SK-N-SH treated with all-trans-retinoic acid at 6 μM for 48 hours (cell line): ENCODE measurements around the gene NALCN.
"Not testable (repeated sequence)": the region's sequence is repeated elsewhere in the genome, so short reads cannot be mapped to it uniquely, and the experiment has no call there.

Experiments used
- ATAC-seq: fragments of 200-7000 bp; cut with Tn5 transposase; 3 replicates; pipeline ENCODE4 v1.9.1; 2020; ENCODE audit warnings: mild to moderate bottlenecking, moderate library complexity
- ARNTL ChIP-seq: fragments of 450-650 bp; formaldehyde crosslinking; IDR thresholded peaks from 2 replicates; pipeline ENCODE4 v1.5.0; 2020; ENCODE audit warnings: low read depth, mild to moderate bottlenecking, moderate library complexity, borderline replicate concordance
- BACH2 ChIP-seq: fragments of 250-450 bp; sonication (Bioruptor Pico); IDR thresholded peaks from 2 replicates; pipeline ENCODE4 v1.9.0; 2021; ENCODE audit warnings: mild to moderate bottlenecking, borderline replicate concordance
- CSDC2 ChIP-seq: fragments of 250-450 bp; sonication (Bioruptor Pico); IDR thresholded peaks from 2 replicates; pipeline ENCODE4 v1.5.0; 2020; ENCODE audit warnings: mild to moderate bottlenecking, moderate library complexity
- ESRRG ChIP-seq: fragments of 250-450 bp; sonication (Bioruptor Pico); IDR thresholded peaks from 2 replicates; pipeline ENCODE4 v1.6.1; 2021; ENCODE audit warnings: mild to moderate bottlenecking
- OSR1 ChIP-seq: fragments of 250-450 bp; sonication (Bioruptor Pico); IDR thresholded peaks from 2 replicates; pipeline ENCODE4 v1.8.0; 2022; ENCODE audit warnings: moderate library complexity, mild to moderate bottlenecking, inconsistent platforms
- PPARA ChIP-seq: fragments of 250-450 bp; sonication (Bioruptor Pico); IDR thresholded peaks from 2 replicates; pipeline ENCODE4 v1.5.0; 2020; ENCODE audit warnings: mild to moderate bottlenecking, borderline replicate concordance
- RARB ChIP-seq: fragments of 250-450 bp; sonication (Bioruptor Pico); IDR thresholded peaks from 2 replicates; pipeline ENCODE4 v1.8.0; 2021; ENCODE audit warnings: mild to moderate bottlenecking, moderate library complexity
- SNAI2 ChIP-seq: fragments of 250-450 bp; sonication (Bioruptor Pico); IDR thresholded peaks from 2 replicates; pipeline ENCODE4 v1.5.0; 2020; ENCODE audit warnings: mild to moderate bottlenecking, moderate library complexity
- TCF4 ChIP-seq: fragments of 250-450 bp; sonication (Bioruptor Pico); IDR thresholded peaks from 2 replicates; pipeline ENCODE4 v1.8.0; 2021; ENCODE audit warnings: mild to moderate bottlenecking, moderate library complexity, borderline replicate concordance
- TOX ChIP-seq: fragments of 250-450 bp; sonication (Bioruptor Pico); IDR thresholded peaks from 2 replicates; pipeline ENCODE4 v1.8.0; 2021; ENCODE audit warnings: mild to moderate bottlenecking, moderate library complexity, borderline replicate concordance
- ZC3H10 ChIP-seq: fragments of 250-450 bp; sonication (Bioruptor Pico); IDR thresholded peaks from 2 replicates; pipeline ENCODE4 v1.5.1; 2021; ENCODE audit warnings: mild to moderate bottlenecking, moderate library complexity
- ZFP3 ChIP-seq: fragments of 250-450 bp; sonication (Bioruptor Pico); IDR thresholded peaks from 2 replicates; pipeline ENCODE4 v1.5.0; 2020; ENCODE audit warnings: mild to moderate bottlenecking, moderate library complexity
- ZNF565 ChIP-seq: fragments of 450-650 bp; formaldehyde crosslinking; conservative IDR thresholded peaks from 2 replicates; pipeline ENCODE4 v1.5.0; 2020; ENCODE audit warnings: low read depth, mild to moderate bottlenecking, moderate library complexity
- ZNF70 ChIP-seq: fragments of 450-650 bp; formaldehyde crosslinking; IDR thresholded peaks from 2 replicates; pipeline ENCODE4 v1.5.0; 2020; ENCODE audit warnings: mild to moderate bottlenecking, moderate library complexity
- ZNF8 ChIP-seq: fragments of 450-650 bp; formaldehyde crosslinking; IDR thresholded peaks from 2 replicates; pipeline ENCODE4 v1.5.0; 2020; ENCODE audit warnings: mild to moderate bottlenecking, moderate library complexity
- TF ChIP-seq, protein P1 (sequence below): fragments of 250-450 bp; sonication (Bioruptor Pico); IDR thresholded peaks from 2 replicates; pipeline ENCODE4 v1.8.0; 2020; ENCODE audit warnings: mild to moderate bottlenecking, moderate library complexity, borderline replicate concordance
- TF ChIP-seq, protein P2 (sequence below): fragments of 250-450 bp; sonication (Bioruptor Pico); IDR thresholded peaks from 2 replicates; pipeline ENCODE4 v1.8.0; 2021; ENCODE audit warnings: low read depth, mild to moderate bottlenecking, moderate library complexity, borderline replicate concordance
- TF ChIP-seq, protein P3 (sequence below): fragments of 250-450 bp; sonication (Bioruptor Pico); IDR thresholded peaks from 2 replicates; pipeline ENCODE4 v1.5.1; 2021; ENCODE audit warnings: mild to moderate bottlenecking, moderate library complexity
- TF ChIP-seq, protein P4 (sequence below): fragments of 250-450 bp; sonication (Bioruptor Pico); IDR thresholded peaks from 2 replicates; pipeline ENCODE4 v1.5.0; 2020; ENCODE audit warnings: mild to moderate bottlenecking, moderate library complexity

NALCN gene

GRCh38 chr13:101325423-101325822 is 90.9 kb downstream of the NALCN start:
- no peak for ATAC-seq
- no peak for TF ChIP-seq ZNF70
- TF ChIP-seq ARNTL (CRISPR knock-in tag), result no peak
- TF ChIP-seq ZNF565 (CRISPR knock-in tag), result no peak
- no peak for TF ChIP-seq PPARA (CRISPR knock-in tag)
- TF ChIP-seq TOX, result no peak
- no peak for TF ChIP-seq TCF4 (CRISPR knock-in tag)
- TF ChIP-seq, protein P1, sequence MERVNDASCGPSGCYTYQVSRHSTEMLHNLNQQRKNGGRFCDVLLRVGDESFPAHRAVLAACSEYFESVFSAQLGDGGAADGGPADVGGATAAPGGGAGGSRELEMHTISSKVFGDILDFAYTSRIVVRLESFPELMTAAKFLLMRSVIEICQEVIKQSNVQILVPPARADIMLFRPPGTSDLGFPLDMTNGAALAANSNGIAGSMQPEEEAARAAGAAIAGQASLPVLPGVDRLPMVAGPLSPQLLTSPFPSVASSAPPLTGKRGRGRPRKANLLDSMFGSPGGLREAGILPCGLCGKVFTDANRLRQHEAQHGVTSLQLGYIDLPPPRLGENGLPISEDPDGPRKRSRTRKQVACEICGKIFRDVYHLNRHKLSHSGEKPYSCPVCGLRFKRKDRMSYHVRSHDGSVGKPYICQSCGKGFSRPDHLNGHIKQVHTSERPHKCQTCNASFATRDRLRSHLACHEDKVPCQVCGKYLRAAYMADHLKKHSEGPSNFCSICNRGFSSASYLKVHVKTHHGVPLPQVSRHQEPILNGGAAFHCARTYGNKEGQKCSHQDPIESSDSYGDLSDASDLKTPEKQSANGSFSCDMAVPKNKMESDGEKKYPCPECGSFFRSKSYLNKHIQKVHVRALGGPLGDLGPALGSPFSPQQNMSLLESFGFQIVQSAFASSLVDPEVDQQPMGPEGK (CRISPR knock-in tag), result no peak
- no peak for TF ChIP-seq OSR1 (CRISPR knock-in tag)
- TF ChIP-seq ZC3H10, result no peak
- no peak for TF ChIP-seq ESRRG (CRISPR knock-in tag)
- no peak for TF ChIP-seq BACH2 (CRISPR knock-in tag)
- TF ChIP-seq, protein P2, sequence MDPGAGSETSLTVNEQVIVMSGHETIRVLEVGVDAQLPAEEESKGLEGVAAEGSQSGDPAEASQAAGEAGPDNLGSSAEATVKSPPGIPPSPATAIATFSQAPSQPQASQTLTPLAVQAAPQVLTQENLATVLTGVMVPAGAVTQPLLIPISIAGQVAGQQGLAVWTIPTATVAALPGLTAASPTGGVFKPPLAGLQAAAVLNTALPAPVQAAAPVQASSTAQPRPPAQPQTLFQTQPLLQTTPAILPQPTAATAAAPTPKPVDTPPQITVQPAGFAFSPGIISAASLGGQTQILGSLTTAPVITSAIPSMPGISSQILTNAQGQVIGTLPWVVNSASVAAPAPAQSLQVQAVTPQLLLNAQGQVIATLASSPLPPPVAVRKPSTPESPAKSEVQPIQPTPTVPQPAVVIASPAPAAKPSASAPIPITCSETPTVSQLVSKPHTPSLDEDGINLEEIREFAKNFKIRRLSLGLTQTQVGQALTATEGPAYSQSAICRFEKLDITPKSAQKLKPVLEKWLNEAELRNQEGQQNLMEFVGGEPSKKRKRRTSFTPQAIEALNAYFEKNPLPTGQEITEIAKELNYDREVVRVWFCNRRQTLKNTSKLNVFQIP (CRISPR knock-in tag), result no peak
- no peak for TF ChIP-seq CSDC2
- TF ChIP-seq ZNF8, result no peak

GRCh38 chr13:101323601-101324000 is 92.7 kb downstream of the NALCN start:
- no peak for ATAC-seq
- no peak for TF ChIP-seq ARNTL (CRISPR knock-in tag)

DNA sequence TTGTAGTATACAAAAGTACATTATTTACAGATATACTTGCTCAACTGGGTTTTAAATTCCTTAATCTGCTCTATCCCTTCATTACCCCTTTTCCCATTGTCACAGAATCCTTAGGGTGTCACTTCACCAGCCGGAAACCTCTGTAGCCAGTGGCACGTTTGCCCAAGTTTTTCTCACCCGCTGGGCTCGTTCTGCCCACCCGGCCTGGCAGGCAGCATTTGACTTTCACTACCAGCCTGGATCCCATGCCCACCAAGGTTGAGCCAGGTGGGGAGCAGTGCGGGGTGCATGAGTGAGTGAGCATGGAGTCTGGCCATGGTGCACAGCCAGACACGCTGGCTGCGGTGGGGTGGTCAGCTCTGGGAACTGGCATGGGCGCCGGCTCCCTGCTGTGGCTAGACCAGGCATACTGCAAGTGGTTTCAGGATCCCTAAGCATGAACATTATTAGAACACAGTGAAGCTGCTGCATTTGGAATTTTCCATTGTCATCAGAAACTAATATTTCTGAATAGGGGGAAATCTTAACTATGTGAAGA is 98.3 kb downstream of the NALCN start:
- no peak for ATAC-seq
- TF ChIP-seq, protein P3, sequence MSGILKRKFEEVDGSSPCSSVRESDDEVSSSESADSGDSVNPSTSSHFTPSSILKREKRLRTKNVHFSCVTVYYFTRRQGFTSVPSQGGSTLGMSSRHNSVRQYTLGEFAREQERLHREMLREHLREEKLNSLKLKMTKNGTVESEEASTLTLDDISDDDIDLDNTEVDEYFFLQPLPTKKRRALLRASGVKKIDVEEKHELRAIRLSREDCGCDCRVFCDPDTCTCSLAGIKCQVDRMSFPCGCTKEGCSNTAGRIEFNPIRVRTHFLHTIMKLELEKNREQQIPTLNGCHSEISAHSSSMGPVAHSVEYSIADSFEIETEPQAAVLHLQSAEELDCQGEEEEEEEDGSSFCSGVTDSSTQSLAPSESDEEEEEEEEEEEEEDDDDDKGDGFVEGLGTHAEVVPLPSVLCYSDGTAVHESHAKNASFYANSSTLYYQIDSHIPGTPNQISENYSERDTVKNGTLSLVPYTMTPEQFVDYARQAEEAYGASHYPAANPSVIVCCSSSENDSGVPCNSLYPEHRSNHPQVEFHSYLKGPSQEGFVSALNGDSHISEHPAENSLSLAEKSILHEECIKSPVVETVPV, result no peak
- TF ChIP-seq ZNF70 (no peak), RARB (no peak), CSDC2 (no peak), ESRRG (CRISPR knock-in tag) (no peak), BACH2 (CRISPR knock-in tag) (no peak), SNAI2 (CRISPR knock-in tag) (no peak), ZFP3 (no peak), PPARA (CRISPR knock-in tag) (no peak)
- TF ChIP-seq, protein P2 (CRISPR knock-in tag), result no peak
- TF ChIP-seq, protein P4, sequence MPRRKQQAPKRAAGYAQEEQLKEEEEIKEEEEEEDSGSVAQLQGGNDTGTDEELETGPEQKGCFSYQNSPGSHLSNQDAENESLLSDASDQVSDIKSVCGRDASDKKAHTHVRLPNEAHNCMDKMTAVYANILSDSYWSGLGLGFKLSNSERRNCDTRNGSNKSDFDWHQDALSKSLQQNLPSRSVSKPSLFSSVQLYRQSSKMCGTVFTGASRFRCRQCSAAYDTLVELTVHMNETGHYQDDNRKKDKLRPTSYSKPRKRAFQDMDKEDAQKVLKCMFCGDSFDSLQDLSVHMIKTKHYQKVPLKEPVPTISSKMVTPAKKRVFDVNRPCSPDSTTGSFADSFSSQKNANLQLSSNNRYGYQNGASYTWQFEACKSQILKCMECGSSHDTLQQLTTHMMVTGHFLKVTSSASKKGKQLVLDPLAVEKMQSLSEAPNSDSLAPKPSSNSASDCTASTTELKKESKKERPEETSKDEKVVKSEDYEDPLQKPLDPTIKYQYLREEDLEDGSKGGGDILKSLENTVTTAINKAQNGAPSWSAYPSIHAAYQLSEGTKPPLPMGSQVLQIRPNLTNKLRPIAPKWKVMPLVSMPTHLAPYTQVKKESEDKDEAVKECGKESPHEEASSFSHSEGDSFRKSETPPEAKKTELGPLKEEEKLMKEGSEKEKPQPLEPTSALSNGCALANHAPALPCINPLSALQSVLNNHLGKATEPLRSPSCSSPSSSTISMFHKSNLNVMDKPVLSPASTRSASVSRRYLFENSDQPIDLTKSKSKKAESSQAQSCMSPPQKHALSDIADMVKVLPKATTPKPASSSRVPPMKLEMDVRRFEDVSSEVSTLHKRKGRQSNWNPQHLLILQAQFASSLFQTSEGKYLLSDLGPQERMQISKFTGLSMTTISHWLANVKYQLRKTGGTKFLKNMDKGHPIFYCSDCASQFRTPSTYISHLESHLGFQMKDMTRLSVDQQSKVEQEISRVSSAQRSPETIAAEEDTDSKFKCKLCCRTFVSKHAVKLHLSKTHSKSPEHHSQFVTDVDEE (CRISPR knock-in tag), result no peak
- TF ChIP-seq, protein P1 (CRISPR knock-in tag), result no peak

- ATAC-seq, result not testable (repeated sequence)
Measured at GRCh38 chr13:101313479-101313878, 102.8 kb downstream of the NALCN start.
